SK-N-SH (cell line): ENCODE data around the gene FZD10. TPM values are rescaled to one million over a fixed set of nuclear protein-coding genes. Genes with fewer than 3 reads are reported as not detected.

Experiments
- CTCF ChIA-PET: fragments of 300-600, 350-600 bp; formaldehyde crosslinking; extraction: SDS; loops from one replicate; lab custom pipeline; 2021; lab: Yijun Ruan, JAX
- POLR2A ChIA-PET: fragments of 350-600 bp; sonication (Branson Sonifier 250); formaldehyde crosslinking; extraction: SDS; loops from one replicate; lab custom pipeline; 2020; ENCODE audit warnings: antibody characterized with exemption, inconsistent platforms; lab: Yijun Ruan, JAX
- DNase-seq: peaks from one replicate; pipeline ENCODE4 v3.0.0; 2012
- H2AFZ ChIP-seq: fragments of 200-600 bp; sonication (generic); 2 replicates; pipeline ENCODE4 v1.8.1; 2016; ENCODE audit warnings: antibody characterized with exemption, mild to moderate bottlenecking, low read depth
- H3F3A ChIP-seq: fragments of 200-600 bp; sonication (generic); replicated peaks from 2 replicates; pipeline ENCODE3; 2016; ENCODE audit warnings: antibody characterized with exemption, mild to moderate bottlenecking; ENCODE audit not compliant: insufficient read depth
- H3K27ac ChIP-seq, 2 experiments: fragments of 200-500 bp in 1 of 2; fragments of 200-600 bp in 1 of 2; sonication (Bioruptor generic) in 1 of 2; sonication (generic), shearing (Covaris generic) in 1 of 2; 2 replicates each; pipeline versions ENCODE4 v1.5.1 to v1.6.1; 2014 to 2016; ENCODE audit warnings: low read depth in 2 of 2, inconsistent platforms in 1 of 2, low read length in 1 of 2, mild to moderate bottlenecking in 1 of 2, mixed read lengths in 1 of 2
- H3K27me3 ChIP-seq: fragments of 200-600 bp; sonication (generic), shearing (Covaris generic); 2 replicates; pipeline ENCODE4 v1.6.1; 2016; ENCODE audit warnings: mixed run types; ENCODE audit not compliant: insufficient read depth
- H3K36me3 ChIP-seq, 2 experiments: fragments of 200-500 bp in 1 of 2; fragments of 200-600 bp in 1 of 2; sonication (Bioruptor generic) in 1 of 2; sonication (generic) in 1 of 2; replicated peaks in 1 of 2; 2 replicates each; pipeline versions ENCODE3 to v1.5.1; 2014 to 2016; ENCODE audit warnings: low read length in 1 of 2, mild to moderate bottlenecking in 1 of 2; ENCODE audit not compliant: insufficient read depth in 2 of 2, control insufficient read depth in 1 of 2
- H3K4me1 ChIP-seq, 2 experiments: fragments of 200-500 bp in 1 of 2; fragments of 200-600 bp in 1 of 2; sonication (Bioruptor generic) in 1 of 2; sonication (generic), shearing (Covaris generic) in 1 of 2; 2 replicates each; pipeline versions ENCODE4 v1.5.1 to v1.6.1; 2014 to 2016; ENCODE audit warnings: low read depth in 1 of 2, low read length in 1 of 2, mixed run types in 1 of 2; ENCODE audit not compliant: insufficient read depth in 2 of 2, control insufficient read depth in 1 of 2
- H3K4me2 ChIP-seq: fragments of 200-600 bp; sonication (generic), shearing (Covaris generic); 2 replicates; pipeline ENCODE4 v1.6.1; 2017; ENCODE audit warnings: mixed run types
- H3K4me3 ChIP-seq, 2 experiments: fragments of 200-500 bp in 1 of 2; fragments of 200-600 bp in 1 of 2; sonication (Bioruptor generic) in 1 of 2; sonication (generic), shearing (Covaris generic) in 1 of 2; 2 replicates each; pipeline versions ENCODE4 v1.5.1 to v1.8.1; 2014 to 2016; ENCODE audit warnings: low read depth in 2 of 2, inconsistent platforms in 1 of 2, low read length in 1 of 2, mild to moderate bottlenecking in 1 of 2, mixed read lengths in 1 of 2, moderate library complexity in 1 of 2
- H3K79me2 ChIP-seq: fragments of 200-600 bp; sonication (generic); 2 replicates; pipeline ENCODE4 v1.8.1; 2017; ENCODE audit warnings: mild to moderate bottlenecking; ENCODE audit not compliant: insufficient read depth
- H3K9ac ChIP-seq: fragments of 200-600 bp; sonication (generic); 2 replicates; pipeline ENCODE4 v1.6.1; 2017; ENCODE audit warnings: mixed run types
- H3K9me2 ChIP-seq: fragments of 200-600 bp; sonication (generic); 2 replicates; pipeline ENCODE4 v1.6.1; 2017; ENCODE audit warnings: mixed run types
- H3K9me3 ChIP-seq: fragments of 200-600 bp; sonication (generic); 2 replicates; pipeline ENCODE4 v1.6.1; 2017; ENCODE audit warnings: mixed run types, mild to moderate bottlenecking, moderate library complexity
- H4K20me1 ChIP-seq: fragments of 200-600 bp; sonication (generic); 2 replicates; pipeline ENCODE4 v1.6.1; 2017; ENCODE audit warnings: mild to moderate bottlenecking, mixed run types; ENCODE audit not compliant: insufficient read depth
- CHD2 ChIP-seq: fragments of 150-350 bp; IDR thresholded peaks from 2 replicates; pipeline ENCODE4 v1.6.1; 2018; ENCODE audit warnings: low read length; ENCODE audit not compliant: partially characterized antibody
- CTCF ChIP-seq: fragments of 200-600 bp; sonication (generic); IDR thresholded peaks from 2 replicates; pipeline ENCODE4 v1.6.1; 2017; ENCODE audit warnings: antibody characterized with exemption, mild to moderate bottlenecking, moderate library complexity
- ELF1 ChIP-seq: IDR thresholded peaks from 2 replicates; pipeline ENCODE4 v1.4.0; 2012
- EZH2phosphoT487 ChIP-seq: fragments of 200-600 bp; sonication (generic); IDR thresholded peaks from 2 replicates; pipeline ENCODE4 v1.6.1; 2017; ENCODE audit warnings: low read depth, mixed run types, mild to moderate bottlenecking, antibody characterized with exemption, moderate library complexity, borderline replicate concordance
- IRF3 ChIP-seq: fragments of 150-350 bp; IDR thresholded peaks from 2 replicates; pipeline ENCODE4 v1.6.1; 2016; ENCODE audit warnings: mild to moderate bottlenecking, low read depth, low read length
- PBX3 ChIP-seq: IDR thresholded peaks from 2 replicates; pipeline ENCODE4; 2012
- POLR2AphosphoS5 ChIP-seq: IDR thresholded peaks from 2 replicates; pipeline ENCODE4 v1.6.1; 2012; ENCODE audit warnings: low read depth, low read length
- RAD21 ChIP-seq: IDR thresholded peaks from 2 replicates; pipeline ENCODE4 v1.6.1; 2012; ENCODE audit warnings: mild to moderate bottlenecking, low read length
- RFX5 ChIP-seq: IDR thresholded peaks from 2 replicates; pipeline ENCODE4 v1.6.1; 2012; ENCODE audit warnings: mild to moderate bottlenecking, improper control_type of control experiment, low read length
- SMC3 ChIP-seq: IDR thresholded peaks from 2 replicates; pipeline ENCODE4 v1.6.1; 2012; ENCODE audit warnings: low read depth, low read length, improper control_type of control experiment
- TEAD4 ChIP-seq: IDR thresholded peaks from 2 replicates; pipeline ENCODE4 v1.4.0; 2012; ENCODE audit warnings: mild to moderate bottlenecking, borderline replicate concordance; ENCODE audit not compliant: insufficient read depth
- WGBS: methylation state at CpG from one replicate; pipeline ENCODE4 v1.1.6; 2017; ENCODE audit warnings: low lambda C conversion rate; 5-methylcytosine and 5-hydroxymethylcytosine counted together
- polyA plus RNA-seq, 3 experiments: library from polyadenylated mRNA; depleted of rRNA; stranded (reverse); fragments of >200 nt; gene quantifications; 2 replicates each; pipeline ENCODE4 v1.2.3, GENCODE V29; 2012

Gene FZD10
- polyA plus RNA-seq, 1 of the 3 experiments (the other 2 are of a cell fraction) = not detected

- 16% methylated on average over 6 of the region's 6 CpGs for whole genome bisulfite sequencing
- Histone ChIP-seq H3K4me2 (no peak overlapping the region), H3K4me1 (no peaks in the 10 kb centered on the region), H3K36me3 (no peaks in the 10 kb centered on the region), H4K20me1 (no peaks in the 10 kb centered on the region), H3F3A (no peaks in the 10 kb centered on the region), H3K27me3 (no peaks in the 10 kb centered on the region), H3K9me3 (no peaks in the 10 kb centered on the region), H3K9me2 (no peaks in the 10 kb centered on the region), H3K9ac (no peak overlapping the region), H3K27ac (no peak overlapping the region), H3K4me3 (no peak overlapping the region), H3K79me2 (no peaks in the 10 kb centered on the region), H2AFZ (no peak overlapping the region)
- no peak for DNase-seq
- ChIA-PET POLR2A (no interaction called here), CTCF (interaction anchor here (1.1 to 1.4 kb wide), 2 partner anchors 22 to 188 kb away, joined by 3 read pairs; no protein-coding TSS in a partner anchor)
- no peak for TF ChIP-seq EZH2phosphoT487
- TF ChIP-seq RAD21 = no peak
- TF ChIP-seq CTCF = no peak
- no peak for TF ChIP-seq TEAD4
- TF ChIP-seq ELF1 = no peak
- TF ChIP-seq IRF3 = no peak
- TF ChIP-seq PBX3 = no peak
These were observed 39.9 kb downstream of the FZD10 start for GRCh38 chr12:130202201-130202600.

- no peaks in the 10 kb centered on the region for H3K36me3 ChIP-seq
- H3F3A ChIP-seq = no peaks in the 10 kb centered on the region
- no peaks in the 10 kb centered on the region for H4K20me1 ChIP-seq
- TF ChIP-seq POLR2AphosphoS5 (no peak), RFX5 (no peak), CHD2 (no peak), SMC3 (no peak)
- no peak for DNase-seq
- H2AFZ ChIP-seq = no peak overlapping the region
- no peaks in the 10 kb centered on the region for H3K79me2 ChIP-seq
- 34% methylated on average over 11 of the region's 11 CpGs for WGBS
- ChIA-PET CTCF (interaction anchor here (1.1 kb wide), 1 partner anchor 189 kb away, joined by 3 read pairs; no protein-coding TSS in a partner anchor), POLR2A (no interaction called here)
- H3K9me3 ChIP-seq = no peaks in the 10 kb centered on the region
- H3K27ac ChIP-seq = no peak overlapping the region
- H3K27me3 ChIP-seq = no peaks in the 10 kb centered on the region
- no peak overlapping the region for H3K9ac ChIP-seq
- H3K9me2 ChIP-seq = no peaks in the 10 kb centered on the region
- no peak overlapping the region for H3K4me3 ChIP-seq
- no peak overlapping the region for H3K4me2 ChIP-seq
- no peaks in the 10 kb centered on the region for H3K4me1 ChIP-seq
These were observed 40.9 kb downstream of the FZD10 start for GRCh38 chr12:130203151-130203550.
